Stimulated activated CD8-positive, alpha-beta memory T cell treated with anti-CD3 and anti-CD28 coated beads, Interleukin-7, amount 100 ng/mL, for 4 hours (primary cell): ENCODE results near the gene LY86.
"Not testable (repeated sequence)": the region's sequence is repeated elsewhere in the genome, so short reads cannot be mapped to it uniquely, and the experiment has no call there.

Experiments used
- DNase-seq, 2 donors: peaks; one replicate each; pipeline ENCODE4 v3.0.0-alpha.2; 2020; ENCODE audit warnings: low read depth in 2 of 2

Gene LY86

GRCh38 chr6:6652932-6653331 lies 64.4 kb downstream of the LY86 start:
- no peak for DNase-seq

- DNase-seq, result peak; percentile 49 to 54
These were observed 66.4 kb downstream of the LY86 start for GRCh38 chr6:6654599-6655575.

GRCh38 chr6:6655805-6656251 lies 67.3 kb downstream of the LY86 start:
- no peak for DNase-seq

- DNase-seq, result no peak
These were observed 67.8 kb downstream of the LY86 start for GRCh38 chr6:6656287-6656686.

- no peak for DNase-seq
These were observed 68.7 kb downstream of the LY86 start for GRCh38 chr6:6657085-6657819.

- DNase-seq, result no peak
These were observed 69.3 kb downstream of the LY86 start for GRCh38 chr6:6657820-6658217.

GRCh38 chr6:6659600-6660327 lies 71.2 kb downstream of the LY86 start:
- DNase-seq, result no peak

- no peak for DNase-seq
These were observed 72.0 kb downstream of the LY86 start for GRCh38 chr6:6660339-6661045.

- no peak for DNase-seq
These were observed 72.7 kb downstream of the LY86 start for GRCh38 chr6:6661191-6661590.

GRCh38 chr6:6661684-6662083 lies 73.2 kb downstream of the LY86 start:
- no peak for DNase-seq

- no peak for DNase-seq
These were observed 75.1 kb downstream of the LY86 start for GRCh38 chr6:6663421-6664135.

- DNase-seq, result no peak
These were observed 77.2 kb downstream of the LY86 start for GRCh38 chr6:6665555-6666243.

GRCh38 chr6:6670150-6670549 lies 81.6 kb downstream of the LY86 start:
- not testable (repeated sequence) for DNase-seq

GRCh38 chr6:6674872-6675271 lies 86.4 kb downstream of the LY86 start:
- DNase-seq, result no peak

- peak; percentile 53 to 66 for DNase-seq
These were observed 88.5 kb downstream of the LY86 start for GRCh38 chr6:6676910-6677441.

- no peak for DNase-seq
These were observed 89.7 kb downstream of the LY86 start for GRCh38 chr6:6678185-6678671.

GRCh38 chr6:6678811-6679210 lies 90.3 kb downstream of the LY86 start:
- no peak for DNase-seq

- no peak for DNase-seq
These were observed 91.1 kb downstream of the LY86 start for GRCh38 chr6:6679633-6680032.

- no peak for DNase-seq
These were observed 92.0 kb downstream of the LY86 start for GRCh38 chr6:6680526-6680925.
